DMS 273 (cell line): ENCODE measurements around the gene CDKL4.
"Not testable (repeated sequence)": the region's sequence is repeated elsewhere in the genome, so short reads cannot be mapped to it uniquely, and the experiment has no call there.

Experiments
- DNase-seq: peaks from one replicate; lab custom pipeline; 2025; ENCODE audit not compliant: unreplicated experiment; lab: John Stamatoyannopoulos, UW

Gene CDKL4

DNA sequence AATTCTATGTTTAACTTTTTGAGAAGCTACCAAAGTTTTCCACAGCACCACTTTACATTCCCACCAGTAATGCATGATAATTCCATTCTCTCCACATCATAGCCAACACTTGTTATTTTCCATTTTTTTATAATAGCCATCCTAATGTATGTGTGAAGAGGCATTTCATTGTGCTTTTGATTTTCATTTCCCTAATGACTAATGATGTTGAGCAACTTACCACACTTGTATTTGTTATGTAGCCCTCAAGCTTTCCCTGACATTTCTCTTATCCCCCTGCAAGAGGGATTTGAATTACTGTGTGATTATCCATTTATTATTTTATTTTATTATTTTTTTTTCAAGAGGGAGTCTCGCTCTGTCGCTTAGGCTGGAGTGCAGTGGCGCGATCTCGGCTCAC lies 99.4 kb downstream of the CDKL4 start:
- DNase-seq: no peak

DNA sequence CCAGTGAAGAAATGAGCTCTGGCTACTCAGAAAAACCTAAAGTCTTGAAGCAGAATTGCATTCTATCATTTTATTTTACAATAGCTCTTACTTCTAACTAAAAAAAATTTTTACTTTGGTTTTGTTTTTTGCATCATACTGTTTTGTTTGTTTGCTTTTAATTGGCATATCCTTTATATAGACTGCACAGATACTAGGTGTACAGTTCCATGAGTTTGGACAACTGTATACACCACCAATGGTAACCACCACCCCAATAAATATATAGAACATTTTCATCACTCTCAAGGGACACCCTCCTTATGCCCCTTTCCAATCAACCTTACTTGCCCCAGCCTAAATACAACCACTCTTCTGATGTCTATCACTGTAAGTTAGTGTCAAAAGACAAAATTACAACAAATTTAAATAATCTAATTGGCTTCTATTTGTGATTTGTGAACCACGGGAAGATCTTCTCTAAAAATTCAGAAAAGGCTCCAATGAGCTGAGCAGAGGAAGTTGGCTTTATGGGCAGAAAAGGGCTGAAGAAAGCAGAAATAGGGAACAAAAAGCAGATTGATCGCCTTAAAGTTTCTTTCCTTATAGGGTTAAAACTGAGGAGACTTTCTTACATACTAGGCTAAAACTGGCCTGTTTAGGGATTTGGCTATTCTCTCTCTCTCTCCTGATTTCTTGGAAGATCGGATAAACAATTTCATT lies 100.7 kb downstream of the CDKL4 start:
- DNase-seq: no peak

DNA sequence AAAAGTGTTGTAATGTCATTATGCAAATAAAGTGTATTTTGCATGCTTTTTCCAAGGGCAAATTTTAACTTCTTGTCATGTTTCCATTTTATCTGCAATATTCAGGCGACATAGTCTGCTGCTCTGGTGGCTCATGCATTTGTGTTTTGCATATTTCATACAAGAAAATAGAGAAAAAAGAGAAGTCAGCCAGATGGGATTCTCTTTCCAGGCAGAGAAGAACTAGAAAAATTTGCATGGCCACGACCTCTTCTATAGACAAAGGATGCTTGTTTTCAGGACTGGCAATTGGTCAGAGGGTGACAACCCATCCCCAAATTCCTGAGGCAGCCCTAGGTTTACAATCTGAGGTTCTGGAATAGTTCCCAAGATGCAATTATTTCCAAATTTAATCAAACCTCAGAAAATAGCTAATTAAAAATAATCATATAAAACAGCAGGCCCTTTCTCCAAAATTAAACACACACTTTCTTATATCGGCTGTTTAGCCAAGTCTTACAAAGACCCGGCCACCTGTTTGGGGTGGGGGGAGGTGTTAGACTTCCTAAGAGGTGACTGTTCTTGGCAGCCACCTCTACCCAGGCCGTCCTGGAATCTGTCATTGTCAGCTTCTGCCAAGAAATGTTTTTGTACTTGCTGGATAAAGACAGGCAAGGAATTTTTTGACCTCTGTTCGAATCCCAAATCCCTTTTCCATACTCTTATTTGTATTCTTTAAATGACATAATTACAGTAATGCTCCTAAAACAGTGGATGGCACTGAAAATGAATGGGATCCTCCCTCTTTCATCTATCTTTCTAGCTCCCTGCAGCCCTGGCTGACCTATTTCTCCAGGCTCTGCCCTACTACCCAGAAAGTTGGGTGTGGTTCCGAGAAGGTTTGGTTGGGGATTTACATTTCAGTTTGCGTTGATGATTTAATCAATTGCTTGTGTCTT lies 102.2 kb downstream of the CDKL4 start:
- peak; percentile 73 for DNase-seq

DNA sequence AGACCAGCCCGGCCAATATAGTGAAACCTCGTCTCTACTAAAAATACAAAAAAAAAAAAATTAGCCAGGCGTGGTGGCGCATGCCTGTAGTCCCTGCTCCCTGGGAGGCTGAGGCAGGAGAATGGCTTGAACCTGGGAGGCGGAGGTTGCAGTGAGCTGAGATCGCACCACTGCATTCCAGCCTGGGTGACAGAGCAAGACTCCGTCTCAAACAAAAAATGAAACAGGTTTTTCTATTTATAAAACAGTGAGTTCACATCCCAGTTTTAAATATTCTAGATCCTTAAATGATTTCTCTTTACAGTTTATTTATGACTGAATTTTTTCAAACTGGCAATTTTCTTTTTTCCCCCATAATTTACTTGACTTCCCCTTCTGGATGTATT lies 102.8 kb downstream of the CDKL4 start:
- not testable (repeated sequence) for DNase-seq

DNA sequence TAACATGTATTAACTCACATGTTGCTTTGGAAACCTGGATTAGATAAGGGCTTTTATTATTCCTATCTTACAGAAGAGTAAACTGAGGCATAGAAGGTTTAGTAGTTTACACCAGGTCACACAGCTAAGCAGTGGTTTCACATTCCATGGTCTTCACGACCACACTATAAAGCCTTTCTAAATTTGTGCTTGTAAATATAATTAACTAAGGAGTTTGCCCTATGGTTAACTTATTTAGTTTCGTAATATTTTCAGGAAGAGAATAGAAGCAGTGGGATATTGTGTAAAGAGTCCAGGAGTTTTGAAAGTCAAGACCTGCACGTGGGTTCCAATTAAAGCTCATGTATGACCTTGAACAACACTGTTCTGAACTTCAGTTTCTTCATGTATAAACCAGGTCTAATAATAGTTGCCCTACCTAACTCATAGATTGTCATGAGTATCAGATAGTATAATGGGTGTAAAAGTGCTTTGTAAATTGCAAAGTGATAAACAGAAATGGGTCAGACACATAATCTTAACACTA lies 103.4 kb downstream of the CDKL4 start:
- no peak for DNase-seq

DNA sequence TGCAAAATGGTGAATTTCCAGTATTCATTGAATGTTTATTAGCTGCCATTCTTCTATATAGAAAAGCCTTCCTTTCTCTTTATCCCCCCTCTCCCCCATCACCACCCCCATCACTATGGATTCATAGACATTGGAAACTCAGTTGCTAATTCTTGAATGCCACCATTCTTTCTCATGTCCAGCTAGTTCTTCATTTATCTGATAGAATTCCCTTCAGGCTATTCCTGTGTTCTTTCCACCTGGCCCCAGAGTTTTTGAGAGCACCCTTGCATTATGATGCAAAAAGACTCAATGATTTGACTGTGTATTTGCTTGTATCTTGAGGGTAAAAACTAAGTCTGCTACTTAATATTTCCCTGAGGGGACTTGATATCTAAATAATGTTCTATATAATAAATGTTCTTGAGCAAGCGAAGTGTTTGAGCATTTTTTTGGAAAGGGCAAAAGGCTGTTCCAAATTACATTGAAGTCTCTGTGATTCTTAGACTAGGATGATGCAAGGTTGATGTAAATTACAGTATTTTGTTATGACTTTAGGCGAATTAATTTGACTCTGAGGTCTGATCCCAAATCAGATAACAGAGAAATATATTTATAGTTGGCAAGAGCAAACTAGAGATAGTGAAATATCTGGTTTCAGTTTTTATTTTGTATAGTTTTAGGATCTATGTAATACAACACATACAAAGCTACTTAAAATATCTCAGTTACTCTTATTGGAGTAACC lies 104.1 kb downstream of the CDKL4 start:
- DNase-seq: peak; percentile 38

DNA sequence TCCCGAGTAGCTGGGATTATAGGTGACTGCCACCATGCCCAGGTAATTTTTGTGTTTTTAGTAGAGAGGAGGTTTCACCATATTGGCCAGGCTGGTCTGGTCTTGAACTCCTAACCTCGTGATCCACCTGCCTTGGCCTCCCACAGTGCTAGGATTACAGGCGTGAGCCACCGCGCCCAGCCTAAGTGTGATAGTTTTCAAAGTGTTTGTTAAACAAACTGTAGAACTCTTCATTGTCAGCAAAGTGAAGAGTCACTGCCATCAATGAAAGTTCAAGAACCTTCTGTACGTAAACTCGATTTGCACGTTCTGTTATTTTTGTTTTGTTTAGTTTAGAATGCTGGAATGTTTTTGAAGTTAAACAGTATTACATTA lies 104.9 kb downstream of the CDKL4 start:
- no peak for DNase-seq

DNA sequence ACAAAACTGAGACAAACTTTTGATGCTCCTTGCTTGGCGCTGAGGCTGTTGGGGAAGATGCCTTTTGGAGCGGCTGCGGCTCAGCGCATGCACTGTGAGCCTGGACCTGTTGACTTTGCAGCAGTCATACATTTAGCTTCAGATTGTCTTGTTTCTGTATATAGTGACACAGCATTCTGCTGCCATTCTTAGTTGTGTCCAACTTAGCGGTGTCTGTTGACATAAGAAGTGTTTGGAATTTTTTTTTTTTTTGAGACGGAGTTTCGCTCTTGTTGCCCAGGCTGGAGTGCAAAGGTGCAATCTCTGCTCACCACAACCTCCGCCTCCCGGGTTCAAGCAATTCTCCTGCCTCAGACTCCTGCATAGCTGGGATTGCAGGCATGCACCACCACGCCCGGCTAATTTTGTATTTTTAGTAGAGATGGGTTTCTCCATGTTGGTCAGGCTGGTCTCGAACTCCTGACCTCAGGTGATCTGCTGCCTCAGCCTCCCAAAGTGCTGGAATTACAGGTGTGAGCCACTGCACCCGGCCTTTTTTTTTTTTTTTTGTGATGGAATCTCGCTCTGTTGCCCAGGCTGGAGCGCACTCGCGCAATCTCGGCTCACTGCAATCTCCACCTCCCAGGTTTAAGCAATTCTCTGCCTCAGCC lies 105.5 kb downstream of the CDKL4 start:
- not testable (repeated sequence) for DNase-seq

DNA sequence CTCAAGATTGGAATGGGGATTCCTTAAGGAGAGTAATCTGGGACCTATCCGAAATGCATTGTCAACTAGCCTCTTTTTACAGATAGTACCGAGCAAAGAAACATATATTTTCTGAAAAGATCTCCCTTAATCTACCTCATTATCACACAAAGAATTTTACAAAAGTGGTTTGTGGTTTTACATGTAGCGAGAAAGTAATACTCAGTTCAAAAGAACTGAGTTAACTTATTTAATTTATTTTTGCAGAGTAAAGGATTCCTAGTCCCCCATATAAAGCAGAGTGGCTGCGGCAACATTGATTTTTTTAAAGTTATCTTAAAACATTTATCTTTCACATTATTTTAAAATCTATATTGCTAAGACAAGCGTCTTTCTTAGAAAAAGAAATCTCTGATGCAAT lies 107.0 kb downstream of the CDKL4 start:
- no peak for DNase-seq

DNA sequence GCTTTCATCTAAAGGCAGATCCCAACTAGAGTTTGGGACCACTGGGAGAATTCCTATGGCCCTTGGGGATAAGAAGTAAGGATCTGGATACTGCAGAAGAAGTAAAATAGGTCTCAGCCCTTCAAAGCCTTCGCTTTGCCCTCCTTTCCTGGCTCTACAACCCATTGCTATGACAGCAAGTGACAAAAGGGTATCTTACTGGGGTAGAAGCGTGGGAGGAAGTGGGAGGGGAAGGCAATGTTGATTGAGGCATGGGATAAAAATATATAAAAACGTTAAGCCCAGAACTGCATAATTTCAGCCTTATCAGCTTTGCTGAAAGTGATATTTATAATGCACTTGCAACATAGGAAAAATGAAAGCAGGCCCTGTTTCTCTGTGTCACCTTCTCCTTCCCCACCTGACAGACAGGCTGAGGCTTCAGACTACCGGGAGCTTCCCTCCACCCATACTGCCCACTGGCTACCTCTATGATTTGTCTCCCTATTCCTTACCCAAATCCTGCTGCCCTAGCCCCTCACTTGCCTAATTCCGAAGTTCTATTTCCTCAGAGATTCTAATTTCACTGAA lies 108.0 kb downstream of the CDKL4 start:
- no peak for DNase-seq

DNA sequence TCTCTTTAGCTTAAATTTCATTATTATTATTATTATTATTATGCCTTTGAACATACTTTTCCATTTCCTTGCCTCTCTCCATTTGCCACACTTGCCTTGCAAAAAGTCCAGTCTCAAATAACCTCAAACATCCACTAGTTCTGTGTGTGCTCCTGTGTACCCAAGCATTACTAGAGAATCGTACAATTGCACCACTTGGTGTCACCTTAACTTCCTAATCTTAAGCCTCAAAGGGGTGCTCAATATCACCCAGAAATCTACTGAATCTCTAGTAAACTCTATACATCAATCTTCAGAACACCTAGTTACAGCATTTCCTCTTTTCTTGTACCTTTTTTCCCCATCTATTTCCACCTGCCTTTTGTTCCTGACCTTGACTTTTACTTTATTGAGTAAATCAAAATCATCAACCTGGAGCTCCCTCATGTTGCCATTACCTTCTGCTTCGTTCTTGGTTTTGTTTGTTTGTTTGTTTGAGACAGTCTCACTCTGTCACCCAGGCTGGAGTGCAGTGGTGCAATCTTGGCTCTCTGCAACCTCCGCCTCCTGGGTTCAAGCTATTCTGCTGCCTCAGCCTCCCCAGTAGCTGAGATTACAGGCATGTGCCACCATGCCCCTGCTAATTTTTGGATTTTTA lies 110.4 kb downstream of the CDKL4 start:
- DNase-seq: no peak

DNA sequence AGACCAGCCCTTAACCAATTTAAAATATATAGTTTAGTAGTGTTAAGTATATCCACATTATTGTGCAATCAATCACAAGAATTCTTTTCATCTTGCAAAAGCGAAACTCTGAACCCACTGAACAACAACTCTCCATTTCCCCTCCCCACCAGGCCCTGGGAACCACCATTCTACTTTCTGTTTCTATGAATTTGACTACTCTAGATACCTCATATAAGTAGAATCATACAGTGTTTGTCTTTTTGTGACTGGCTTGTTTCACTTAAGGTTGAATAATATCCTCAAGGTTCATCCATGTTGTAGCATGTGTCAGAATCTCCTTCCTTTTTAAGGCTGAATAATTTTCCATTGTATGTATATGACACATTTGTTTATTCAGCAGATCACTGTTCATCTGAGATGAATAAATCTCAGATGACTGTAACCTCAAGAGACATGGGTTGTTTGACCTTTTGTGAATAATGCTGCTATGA lies 114.8 kb downstream of the CDKL4 start:
- DNase-seq: no peak

DNA sequence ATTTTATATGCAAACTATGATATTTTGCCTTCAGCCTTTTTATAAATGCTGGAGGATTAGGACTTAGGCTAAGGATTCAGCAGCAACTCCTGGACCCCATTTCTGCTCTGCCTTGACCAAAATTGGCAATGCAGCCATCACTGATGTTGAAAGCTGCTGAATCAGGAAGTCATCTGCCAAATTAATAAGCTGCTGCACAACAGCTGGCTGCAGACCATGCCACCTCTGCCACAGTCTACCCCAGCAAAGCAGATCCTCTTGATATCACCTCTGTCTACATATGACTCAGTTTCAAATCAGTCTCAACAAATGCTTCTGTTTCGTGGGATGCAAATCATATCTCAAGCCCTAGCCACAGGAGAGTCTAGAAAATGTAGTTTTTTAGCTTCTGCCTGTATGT lies 115.8 kb downstream of the CDKL4 start:
- DNase-seq: peak; percentile 47
